Endometrium (tissue), 2 donors: Measurements from ENCODE around the gene FBXO9.
A peak's percentile ranks its signal among the peaks of the same experiment; 100 is the strongest.
"Not testable (repeated sequence)": the region's sequence is repeated elsewhere in the genome, so short reads cannot be mapped to it uniquely, and the experiment has no call there.

ENCODE experiments used
- FAIRE-seq: peaks from 2 replicates; lab custom pipeline; 2012; peaks lifted over from hg19 to GRCh38; lab: Jason Lieb, UNC
- donor health status: control.
- donor health status: control.

FBXO9 gene

DNA sequence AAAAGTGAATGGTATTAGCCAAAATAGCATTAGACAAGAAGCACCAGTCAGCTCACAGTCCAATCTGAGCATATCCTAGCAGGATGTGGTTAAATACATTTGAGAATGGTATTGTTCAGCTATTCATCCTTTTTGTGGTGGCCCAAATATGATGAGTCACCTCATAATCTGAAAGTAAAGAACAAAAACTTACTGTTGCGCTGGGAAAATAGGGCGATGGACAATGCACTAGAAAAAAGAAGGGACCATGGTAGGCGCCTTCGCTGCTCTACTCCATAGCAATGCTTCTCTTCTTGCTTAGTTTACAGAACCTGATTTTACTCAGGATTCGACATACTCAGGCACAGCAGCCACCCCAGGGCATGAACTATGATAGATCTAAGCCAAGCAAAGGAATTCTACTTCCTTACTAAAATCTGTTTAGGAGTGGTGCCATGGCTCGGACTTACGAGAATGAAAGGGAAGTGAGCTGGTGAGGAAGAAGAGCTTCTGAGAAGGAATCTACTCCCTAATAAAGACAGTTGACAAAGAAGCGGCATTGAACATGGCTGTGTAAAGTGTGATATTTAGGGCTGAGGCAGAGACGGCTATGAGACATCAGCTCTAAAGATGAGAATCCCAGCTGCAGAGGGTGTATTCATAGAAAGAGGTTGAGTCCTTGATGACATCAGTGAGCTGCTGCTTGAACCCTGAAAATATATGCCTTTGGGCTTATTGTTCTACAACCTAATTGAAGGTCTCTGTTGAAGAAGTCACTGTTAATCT, 16.6 kb upstream of the FBXO9 start:
- FAIRE-seq = no peak

DNA sequence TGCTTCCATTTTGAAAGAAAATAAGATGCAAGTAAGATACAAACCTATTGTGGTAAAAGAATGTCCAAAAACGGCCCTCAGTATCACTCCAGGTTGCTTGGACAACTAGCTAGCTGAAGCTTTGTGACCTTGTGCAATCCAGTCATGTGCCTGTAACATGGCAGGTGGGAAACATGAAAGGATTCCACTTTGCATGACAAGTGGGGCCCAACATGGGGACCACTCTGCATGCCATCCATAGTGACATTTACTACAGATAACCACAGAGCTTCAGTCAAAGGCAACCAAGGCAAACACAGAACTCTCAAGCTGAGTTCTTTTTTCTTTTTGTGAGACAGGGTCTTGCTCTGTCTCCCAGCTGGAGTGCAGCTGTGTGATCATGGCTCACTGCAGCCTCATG, 15.8 kb upstream of the FBXO9 start:
- no peak for FAIRE-seq

DNA sequence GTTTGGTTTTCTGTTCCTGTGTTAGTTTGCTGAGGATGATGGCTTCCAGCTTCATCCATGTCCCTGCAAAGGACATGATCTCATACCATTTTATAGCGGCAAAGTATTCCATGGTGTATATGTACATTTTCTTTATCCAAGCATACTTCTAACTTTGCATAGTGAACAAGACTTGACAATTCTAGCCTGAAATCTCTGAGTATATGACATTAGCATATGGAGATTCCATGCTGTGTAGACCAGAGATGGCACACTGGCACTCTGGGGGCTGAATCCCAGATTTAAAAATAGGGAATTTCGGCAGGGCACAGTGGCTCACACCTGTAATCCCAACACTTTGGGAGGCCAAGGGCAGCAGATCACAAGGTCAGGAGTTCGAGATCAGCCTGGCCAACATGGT, 13.1 kb upstream of the FBXO9 start:
- not testable (repeated sequence) for FAIRE-seq

DNA sequence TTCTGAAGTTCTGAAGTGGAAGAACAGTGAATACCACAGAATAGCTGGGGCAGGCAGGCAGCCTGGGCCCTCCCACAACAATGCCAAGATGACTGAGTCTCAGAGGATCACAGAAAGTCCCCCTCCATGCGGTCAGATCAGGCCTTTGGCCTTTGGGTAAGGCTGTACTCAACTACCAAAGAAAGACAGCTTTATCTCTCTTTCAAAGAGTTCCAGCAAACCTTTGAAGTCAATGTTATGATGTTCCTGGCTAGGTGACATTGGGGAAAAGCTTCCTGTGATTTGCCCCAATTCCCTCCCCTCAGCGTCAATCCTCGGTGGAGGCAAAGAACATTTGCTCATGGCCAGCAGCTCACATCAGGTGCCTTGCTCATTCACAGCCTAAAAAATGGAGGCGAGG, 10.7 kb upstream of the FBXO9 start:
- no peak for FAIRE-seq

DNA sequence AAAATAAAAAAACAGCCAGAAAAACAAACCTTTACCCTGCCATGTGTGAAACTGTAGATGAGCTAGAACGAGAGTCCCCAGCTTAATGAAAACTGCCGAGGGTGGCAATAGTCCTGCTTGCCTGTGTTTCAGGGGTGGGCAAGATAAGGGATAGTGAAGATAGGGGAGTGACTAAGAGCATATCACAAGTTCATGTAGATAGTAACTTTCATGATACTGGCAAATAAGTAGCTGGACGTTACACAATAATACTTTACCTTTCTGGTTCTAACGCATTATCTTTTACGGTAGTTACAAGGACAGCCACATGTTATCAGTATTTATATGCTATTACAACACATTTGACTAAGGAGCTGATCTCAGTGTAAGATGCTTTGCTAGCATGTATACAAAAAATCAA, 9.3 kb upstream of the FBXO9 start:
- no peak for FAIRE-seq

DNA sequence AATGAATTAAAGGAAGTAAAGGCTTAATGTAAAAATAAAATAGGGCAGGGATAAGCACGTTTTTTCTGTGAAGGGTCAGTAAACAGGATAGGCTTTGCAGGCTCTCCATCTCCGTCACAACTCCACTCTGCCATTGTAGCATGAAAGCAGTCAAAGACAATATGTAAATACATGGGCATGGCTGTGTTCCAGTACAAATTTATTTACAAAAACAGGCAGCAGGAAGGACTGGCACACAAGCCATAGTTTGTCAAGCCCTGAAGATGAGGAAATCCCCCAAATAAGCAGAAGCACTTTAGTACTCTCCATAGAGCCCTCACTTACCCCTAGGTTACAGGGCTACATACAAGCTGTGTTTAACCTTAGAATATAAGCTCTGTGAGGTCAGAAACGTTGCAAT, 8.9 kb upstream of the FBXO9 start:
- no peak for FAIRE-seq

DNA sequence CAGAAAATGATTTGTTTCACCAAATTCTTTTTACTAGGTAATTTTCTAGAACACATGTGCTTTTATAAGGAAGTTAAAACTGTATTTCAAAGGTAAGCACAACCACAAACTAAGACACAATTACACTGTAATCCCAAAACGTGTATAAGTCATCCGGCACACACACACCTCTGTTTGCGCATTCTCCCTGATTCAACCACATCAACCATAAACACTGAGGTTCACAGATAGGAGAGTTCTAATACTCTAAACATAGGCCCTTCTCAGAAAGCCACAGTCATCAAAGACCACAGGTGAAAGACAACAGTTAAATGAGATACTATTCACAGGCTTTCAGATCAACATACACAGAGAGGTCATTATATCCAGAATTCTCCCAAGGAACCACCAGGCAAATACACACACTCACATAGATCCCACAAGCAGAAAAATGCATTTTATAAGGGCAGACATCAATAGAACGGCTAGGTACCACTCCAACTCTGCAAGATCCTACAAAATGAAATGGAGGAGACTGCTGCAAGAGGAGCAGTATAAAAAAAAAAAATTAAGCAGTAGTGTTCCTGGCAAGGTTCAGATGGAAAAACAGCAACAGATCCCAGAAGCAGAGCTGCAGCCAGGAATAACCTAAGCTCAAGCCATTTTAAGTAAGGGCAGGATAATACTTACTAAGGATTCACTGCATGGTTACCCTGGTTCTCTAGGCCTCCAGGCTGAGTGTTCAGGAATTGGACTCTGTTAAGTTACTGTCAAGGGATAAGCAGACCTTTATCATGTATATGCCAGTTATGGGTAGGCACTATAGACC, 6.6 kb upstream of the FBXO9 start:
- FAIRE-seq = no peak

DNA sequence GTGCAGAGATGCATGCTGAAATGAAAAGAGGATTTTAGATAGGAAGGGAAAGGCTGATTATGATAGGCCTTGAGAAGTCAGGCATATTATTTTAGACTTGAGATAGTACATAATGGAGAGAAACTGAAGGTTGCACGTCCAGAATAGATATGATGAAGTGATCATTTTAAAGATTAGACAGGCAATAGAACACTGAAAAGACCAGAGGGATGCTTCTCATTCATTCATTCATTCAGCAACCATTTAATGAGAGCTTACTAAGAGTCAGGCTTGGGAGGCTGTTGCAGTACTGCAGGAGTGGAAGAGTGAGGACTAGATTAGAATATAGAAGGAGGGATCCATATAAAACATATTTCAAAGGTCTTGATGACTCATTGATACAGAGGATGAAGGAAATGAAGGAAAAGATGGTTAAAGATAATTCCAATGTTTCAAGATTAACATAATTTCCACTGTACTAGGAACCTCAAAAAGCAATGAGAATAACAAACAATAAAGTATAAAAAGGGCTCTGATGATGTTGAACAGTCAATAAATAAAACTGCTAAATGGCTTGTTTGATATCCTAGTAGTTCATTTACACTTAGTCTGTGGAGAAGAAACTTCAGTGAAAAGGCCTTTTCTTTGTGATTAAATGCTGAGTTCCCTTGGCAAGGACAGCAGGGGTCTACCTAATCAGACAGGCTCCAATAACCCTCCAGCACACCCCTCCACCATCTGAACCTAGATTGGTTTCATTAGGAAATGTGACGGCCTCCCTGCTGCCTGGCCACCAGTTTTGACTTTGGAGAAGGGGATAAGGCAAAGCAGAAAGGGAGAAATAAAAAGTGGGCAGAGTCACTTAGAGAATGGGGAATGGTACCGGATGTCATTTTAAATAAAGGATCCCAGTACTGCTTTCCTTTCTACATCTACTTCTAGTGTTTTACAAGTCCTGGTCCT, 5.3 kb upstream of the FBXO9 start:
- FAIRE-seq = no peak

DNA sequence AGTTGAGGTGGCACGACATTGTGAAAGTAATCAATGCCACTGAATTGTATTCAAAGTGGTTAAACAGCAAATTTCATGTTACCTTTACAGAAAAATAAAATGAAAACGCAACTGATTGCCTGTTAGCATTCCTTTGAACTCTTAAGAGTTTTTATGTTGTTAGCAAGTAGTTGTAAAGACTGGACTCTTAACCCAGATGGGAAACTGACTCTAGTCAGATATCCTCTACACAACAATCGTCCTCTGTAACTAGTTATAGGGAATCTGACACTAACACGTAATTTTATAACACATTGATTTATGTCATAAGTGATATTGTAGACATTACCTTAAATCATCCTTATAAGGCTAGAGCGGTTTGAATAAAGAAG, 3.0 kb upstream of the FBXO9 start:
- no peak for FAIRE-seq

DNA sequence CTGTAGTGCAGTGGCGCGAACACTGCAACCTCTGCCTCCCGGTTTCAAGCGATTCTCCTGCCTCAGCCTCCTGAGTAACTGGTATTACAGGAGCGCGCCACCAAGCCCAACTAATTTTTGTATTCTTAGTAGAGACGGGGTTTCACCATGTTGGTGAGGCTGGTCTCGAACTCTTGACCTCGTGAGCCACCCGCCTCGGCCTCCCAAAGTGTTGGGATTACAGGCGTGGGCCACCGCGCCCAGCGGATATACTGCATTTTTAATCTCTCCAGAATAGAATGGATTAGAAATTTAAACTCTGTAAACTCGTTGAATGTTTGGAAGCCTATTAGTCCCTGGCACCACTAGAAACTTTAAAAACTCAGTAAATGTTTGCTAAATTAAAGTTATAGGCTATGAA, 949 bp upstream of the FBXO9 start:
- FAIRE-seq = not testable (repeated sequence)

DNA sequence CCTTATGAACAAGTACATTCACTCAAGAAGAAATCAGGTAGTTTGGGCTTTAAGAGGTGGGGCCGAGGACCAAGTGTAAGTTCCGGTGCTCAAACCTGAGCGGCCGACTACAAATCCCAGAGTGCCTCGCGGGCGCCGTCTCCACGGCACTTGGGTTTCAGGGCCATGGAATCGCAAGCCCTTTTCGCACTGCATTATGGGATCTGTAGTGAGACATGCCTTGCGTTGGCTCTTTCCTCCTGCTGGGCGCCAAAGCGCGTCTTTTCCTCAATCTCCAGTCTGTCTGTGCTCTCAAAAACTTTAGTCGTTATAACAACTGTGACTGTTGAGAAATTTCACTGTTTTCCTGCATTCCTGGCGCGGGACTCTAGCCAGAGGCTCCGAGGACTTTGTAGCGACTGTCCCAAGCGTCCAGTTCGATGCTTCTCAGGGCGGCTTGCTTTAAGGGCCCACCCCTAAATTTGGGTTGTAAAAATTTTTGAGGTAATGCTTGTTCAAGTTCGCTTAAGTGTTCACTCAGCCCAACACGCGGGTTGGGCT, 408 bp upstream of the FBXO9 start:
- peak; percentile 98 for FAIRE-seq

DNA sequence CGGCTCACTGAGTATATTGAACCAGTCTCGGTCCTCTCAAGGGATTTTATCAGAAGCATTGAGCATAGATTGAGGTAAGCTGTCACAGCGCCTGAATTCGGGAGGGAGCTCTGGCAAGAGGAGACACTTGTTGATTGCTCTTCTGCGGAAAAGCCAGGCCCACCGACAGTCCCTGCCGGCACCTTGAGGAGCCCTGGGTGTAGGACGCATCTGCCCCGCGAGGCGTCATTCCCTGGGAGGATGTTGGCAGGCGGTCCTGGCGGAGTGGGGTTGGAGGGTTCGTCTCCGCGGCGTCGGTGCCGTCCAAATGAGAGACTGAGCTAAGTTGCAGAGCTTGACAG, 843 bp downstream of the FBXO9 start:
- FAIRE-seq = no peak

DNA sequence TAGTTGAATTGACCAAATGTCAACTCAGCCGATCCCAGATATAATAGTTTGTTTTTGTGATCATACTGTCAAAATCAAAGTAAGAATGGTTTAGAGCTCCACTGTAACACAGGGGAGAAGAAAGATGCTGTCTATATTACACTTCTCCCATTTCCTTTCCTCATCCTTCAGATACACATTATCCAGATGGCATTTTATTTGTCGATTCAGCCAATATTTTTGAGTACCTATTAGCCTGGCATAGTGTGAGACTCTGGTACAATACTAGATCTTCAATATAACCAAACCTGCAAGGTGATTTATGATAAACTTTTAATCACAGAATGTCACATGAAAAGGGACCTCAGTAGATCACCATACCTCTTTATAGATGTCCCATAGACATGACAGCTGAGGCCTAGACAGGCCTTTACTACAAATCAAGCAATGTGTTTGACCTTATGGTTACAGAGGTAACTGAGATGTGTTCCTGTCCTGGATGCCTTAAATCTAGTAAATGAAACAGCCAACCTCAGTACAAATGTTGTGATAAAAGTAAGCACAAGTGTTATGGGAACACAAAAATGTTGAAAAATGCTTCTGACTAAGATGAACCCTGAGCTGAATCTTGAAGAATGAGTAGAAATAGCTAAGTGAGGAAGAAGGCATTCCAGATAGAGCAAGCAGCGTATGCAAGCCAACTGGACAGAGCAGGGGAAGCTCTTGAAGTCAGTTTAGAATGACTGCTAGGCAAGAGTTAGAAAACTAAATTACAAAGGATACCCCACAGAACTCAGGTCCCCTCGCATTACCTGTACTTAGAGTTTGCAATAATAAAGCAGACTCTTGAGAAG, 1.9 kb downstream of the FBXO9 start:
- no peak for FAIRE-seq

DNA sequence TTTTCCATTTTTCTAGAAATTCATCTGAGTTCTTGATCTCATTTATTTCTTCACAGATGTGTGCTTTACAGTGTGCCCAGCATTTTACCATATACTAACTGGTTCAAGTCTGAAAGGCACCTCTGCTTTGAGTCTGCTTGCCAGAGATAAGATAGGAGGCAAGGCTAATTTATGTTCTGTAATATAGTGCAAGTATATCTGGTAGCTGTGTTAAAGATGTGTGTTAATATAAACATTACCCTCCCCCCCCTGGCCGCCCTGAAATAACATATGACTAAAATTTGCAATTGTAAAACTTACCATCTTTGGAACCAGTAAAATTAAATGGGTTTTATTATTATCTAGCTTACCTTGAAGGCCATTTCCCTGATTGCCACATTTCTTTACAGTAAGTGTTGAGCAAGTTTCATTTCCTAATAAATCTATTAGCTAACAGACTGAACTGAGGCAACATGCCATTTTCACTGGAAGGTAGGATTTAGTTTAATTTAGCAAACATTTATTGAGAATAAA, 2.7 kb downstream of the FBXO9 start:
- no peak for FAIRE-seq

DNA sequence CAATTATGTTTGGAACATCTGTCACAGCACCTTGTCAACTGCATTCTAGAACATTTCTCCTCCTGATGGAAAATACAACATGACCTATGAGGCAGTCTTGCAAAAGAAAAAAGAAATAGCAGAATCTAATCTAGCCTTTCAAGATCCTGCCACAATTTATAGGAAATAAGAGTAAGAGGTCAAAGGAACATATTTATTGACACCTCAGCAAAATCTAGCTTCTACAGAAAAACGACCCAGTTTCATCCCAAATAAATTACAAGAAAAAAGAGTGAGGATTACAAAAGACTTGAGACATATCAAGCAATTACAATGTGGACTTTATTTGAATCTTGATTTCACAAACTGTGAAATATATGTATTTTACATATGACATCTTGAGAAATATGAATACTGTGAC, 4.2 kb downstream of the FBXO9 start:
- FAIRE-seq = no peak

DNA sequence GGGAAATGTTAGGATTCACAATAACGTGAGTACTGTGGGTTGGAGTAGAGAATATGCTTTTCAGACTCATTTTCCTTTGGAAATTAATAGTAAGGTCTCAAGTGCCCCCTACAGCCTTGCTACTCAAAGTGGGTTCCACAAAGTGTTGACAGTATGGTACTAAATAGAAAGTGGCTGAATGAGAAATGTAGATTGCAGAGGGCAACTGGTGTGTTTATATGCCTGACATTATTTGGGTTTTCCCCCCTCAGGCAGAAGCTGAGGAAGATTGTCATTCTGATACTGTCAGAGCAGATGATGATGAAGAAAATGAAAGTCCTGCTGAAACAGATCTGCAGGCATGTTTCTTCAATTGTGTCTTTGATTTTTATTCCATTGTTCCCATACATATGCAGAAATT, 5.6 kb downstream of the FBXO9 start:
- no peak for FAIRE-seq

DNA sequence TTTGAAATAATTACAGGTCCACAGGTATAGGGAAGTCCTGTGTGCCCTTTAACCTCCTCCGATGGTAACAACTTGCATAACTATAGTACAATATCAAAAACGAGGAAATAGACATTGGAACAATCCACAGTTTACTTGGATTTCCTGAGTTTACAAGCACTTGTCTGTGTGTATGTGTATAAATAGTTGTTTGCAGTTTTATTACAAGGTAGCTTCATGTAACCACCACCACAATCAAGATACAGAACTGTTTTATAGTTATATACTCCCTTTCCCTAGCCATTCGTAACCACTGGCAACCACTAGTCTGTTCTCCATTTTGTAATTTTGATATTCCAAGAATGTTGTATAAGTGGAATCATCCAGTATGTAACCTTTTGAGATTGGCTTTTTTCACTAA, 9.1 kb downstream of the FBXO9 start:
- FAIRE-seq = no peak

DNA sequence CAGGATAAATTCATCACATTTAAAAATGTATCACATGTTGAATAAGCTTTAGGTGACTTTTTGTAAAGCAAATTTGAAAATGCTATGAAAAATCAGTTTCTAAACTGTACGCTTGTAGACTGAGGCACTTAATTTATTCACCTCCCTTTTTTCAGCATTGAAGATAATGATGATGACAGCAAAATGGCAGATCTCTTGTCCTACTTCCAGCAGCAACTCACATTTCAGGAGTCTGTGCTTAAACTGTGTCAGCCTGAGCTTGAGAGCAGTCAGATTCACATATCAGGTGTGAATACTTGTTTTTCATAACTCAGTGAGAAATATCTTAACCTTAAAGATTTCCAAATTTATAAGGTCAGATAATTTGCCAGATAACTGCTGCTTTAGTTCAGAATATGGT, 15.6 kb downstream of the FBXO9 start:
- FAIRE-seq = no peak

DNA sequence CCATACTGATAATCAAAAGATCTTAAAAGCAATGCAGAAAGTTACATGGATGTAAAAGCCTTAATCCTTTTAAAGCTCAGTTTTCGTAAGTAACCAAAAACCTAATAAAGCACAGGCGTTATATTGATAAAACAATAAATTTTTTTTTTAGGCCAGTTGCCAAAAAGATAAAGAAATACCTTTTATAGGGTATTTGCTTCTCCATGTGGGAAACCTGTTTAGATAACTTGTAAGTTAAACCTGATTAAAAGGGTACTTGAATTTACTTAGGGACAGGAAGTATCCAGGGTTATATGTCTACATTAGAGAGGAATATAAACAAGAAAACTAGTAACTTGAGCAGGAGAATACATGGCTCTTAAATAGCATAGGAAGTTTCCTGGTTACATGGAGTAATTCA, 21.1 kb downstream of the FBXO9 start:
- no peak for FAIRE-seq

DNA sequence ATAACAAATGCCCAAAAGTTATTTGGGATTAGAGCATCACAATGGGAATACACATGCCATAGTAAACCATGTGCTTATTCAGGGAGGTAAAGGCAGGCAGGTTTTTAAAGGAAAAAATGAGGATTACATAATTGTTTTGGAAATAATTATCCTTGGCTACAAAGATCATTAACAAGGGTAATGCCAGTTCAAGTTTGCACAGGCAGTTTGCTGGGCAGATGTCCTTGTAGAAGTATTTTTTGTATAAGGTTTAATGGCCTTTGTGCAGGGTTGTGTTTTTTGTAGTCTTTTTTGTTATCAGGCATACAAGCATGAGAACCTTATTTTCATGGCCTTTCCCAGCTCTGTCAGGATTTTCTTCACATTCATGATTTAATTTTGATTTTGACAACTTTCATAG, 24.7 kb downstream of the FBXO9 start:
- FAIRE-seq = no peak

DNA sequence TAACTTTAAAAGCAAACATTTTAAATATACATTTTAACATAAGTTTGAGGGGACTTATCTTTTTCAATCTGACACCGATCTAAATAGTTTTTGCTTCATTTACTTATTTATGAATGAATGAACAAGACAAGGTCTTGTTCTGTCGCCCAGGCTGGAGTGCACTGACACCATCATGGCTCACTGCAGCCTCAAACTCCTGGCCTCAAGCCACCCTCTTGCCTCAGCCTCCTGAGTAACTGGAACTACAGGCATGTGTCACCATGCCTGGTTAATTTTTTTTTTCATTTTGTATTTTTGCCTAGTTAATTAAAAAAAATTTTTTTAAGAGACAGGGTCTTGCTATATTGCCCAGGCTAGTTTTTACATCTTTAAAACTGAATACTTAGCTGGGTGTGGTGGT, 25.4 kb downstream of the FBXO9 start:
- FAIRE-seq = no peak
